ENCODE data around the gene ECT2L. TPM values are rescaled to one million over a fixed set of nuclear protein-coding genes. Genes with fewer than 3 reads are reported as not detected.

The ECT2L gene
- not detected in 2 replicates for total RNA-seq (2014; rRNA removed; shearing (Covaris generic))

DNA sequence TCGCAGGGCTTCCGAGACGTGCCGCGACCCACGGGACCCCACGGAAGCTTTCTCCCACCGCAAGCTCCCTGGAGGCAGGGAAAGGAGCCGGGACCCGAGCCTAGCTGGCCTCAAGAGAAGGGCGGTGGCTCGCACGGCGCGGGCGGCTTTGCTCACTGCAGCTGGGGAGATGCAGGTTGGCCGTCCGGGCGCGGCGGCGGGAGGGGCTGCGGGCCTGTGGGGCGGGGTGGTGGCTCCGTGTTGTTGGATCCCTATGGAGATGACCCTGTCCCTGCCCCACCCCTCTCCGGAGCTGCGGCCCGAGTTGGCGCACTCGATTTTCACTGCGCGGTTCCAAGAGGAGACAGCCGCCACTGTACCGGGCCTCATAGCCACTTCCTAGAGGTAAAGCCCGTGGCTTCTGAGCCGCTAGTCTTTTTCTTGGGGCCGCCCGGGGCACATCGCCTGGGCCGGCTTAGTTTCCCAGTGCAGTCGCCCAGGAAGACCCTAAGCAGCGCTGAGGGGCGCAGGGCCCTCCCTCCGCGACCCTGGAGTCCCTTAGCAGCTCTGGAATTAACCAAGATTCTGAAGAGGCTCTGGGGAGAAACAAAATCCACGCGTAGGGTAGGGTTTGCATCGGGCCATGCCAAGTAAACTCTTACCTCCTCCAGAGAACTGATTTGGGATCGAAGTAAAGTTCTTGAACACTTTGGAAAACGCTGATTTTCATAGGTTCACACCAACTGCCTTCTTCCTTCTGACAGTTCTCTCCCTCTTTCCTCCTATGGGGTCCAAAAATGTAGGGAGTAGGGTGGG lies at the start of gene ECT2L:
ECT2L (plus strand) TSS at position 279 of the 795 bp plus-strand sequence. CDS start 17,188 bp downstream, outside the sequence.
- no peak for DNase-seq (ENCODE audit: low spot score)

- no peak for DNase-seq (ENCODE audit: low spot score)
These were observed 43.9 kb upstream of the ECT2L start for GRCh38 chr6:138752017-138752416.

- no peak for DNase-seq (ENCODE audit: low spot score)
These were observed 38.8 kb upstream of the ECT2L start for GRCh38 chr6:138757136-138757535.

DNA sequence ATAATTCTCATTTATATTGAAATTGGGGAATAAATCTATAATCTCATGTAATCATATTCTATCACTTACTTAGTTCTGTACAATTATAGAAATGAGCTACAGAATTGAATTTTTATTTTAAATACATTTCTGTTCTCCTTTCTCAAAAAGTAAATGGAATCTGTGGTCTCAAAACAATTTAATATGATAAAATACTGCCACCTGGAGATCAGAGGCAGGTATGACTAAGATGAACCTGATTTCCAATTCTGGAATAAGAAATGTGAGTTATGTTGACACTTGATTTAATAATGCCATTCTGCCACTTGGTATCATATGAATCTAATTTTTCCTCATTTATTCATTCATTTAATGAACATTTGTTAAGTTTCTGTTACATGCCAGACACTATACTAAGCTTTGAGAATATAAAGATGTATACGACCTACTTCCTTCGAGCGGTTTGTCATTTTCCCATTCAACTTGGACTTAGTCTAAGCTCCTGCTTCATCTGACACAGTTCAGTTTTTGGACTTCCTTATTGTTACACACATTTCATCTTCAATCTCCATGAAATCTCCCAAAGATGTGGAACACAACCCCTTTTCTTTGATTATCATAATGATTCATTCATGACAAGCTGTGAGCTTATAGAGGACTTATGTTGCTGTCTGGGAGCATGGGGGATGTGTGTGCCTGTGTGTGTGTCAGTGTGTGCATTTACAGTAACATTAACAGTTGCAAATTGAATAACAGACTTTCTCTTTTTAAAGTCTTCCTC lies 29.8 kb upstream of the ECT2L start:
- DNase-seq (ENCODE audit: low spot score), result no peak

- DNase-seq (ENCODE audit: low spot score), result no peak
These were observed 26.7 kb upstream of the ECT2L start for GRCh38 chr6:138769102-138769676.

GRCh38 chr6:138772596-138773176 lies 23.2 kb upstream of the ECT2L start:
- no peak for DNase-seq (ENCODE audit: low spot score)

DNA sequence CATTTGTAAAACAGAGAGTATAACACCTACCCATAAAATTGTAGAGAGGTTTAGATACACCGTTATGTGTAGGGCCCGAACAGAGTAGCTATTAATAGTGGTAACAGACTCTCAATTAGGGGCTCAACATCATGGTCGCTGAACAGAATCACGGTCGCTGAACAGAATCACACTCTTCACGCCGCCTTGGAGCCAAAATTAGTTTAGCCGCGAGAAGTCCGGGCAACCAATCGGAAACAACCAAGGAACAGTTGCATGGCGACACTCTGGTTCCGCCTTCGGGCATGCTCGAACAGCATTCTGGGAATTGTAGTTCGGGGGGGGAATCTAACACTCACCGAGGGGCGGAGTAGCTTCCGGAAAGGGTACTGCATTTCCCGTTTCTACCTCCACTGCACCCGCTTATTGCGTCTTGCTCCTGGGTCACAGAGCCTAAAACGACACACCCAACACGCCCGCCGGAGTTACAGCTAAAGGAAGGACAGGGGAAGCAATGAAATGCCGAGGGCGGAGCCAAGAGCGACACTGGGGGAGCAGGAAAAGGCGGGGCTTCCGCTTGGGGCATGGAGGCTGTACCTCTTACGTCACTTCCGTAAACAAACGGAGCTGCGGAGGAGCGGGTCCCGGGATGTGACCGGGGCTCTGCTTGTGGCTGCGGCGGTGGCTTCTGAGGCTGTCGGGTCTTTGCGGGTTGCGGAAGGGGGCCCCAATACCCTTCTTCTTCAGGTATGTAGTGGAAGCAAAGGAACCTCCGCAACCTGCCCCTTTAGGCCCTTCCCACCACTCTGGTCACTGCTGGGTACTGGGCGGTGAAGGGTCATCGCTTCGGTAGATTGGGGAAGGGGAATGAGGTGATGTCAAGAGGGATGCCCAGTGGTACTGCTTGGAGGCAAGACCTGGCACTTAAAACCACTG lies 22.5 kb upstream of the ECT2L start, which contains the start of gene CCDC28A:
CCDC28A (plus strand) TSS at position 593 of the 915 bp plus-strand sequence. CDS start 2,352 bp downstream, outside the sequence.
- peak; percentile 88 for DNase-seq (ENCODE audit: low spot score)

GRCh38 chr6:138774370-138774769 lies 21.5 kb upstream of the ECT2L start:
- DNase-seq (ENCODE audit: low spot score), result no peak

DNA sequence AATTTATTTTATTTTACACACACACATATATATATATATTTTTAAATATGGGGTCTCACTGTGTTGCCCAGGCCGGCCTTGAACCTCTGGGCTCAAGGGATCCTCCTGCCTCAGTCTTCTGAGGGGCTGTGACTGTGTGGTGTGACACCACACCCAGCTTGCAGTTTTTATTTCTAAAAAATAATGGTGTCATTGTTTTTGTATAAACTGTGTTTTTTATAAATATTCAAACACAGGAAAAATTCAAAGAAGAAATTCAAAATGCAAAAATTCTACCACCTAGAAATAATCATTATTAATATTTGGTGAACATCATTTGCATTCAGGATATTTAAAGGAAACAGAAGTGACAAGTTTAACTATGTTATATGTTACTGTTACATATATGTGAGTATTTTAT lies 19.2 kb upstream of the ECT2L start:
- no peak for DNase-seq (ENCODE audit: low spot score)

- DNase-seq (ENCODE audit: low spot score), result no peak
These were observed 17.6 kb upstream of the ECT2L start for GRCh38 chr6:138778331-138778730.

DNA sequence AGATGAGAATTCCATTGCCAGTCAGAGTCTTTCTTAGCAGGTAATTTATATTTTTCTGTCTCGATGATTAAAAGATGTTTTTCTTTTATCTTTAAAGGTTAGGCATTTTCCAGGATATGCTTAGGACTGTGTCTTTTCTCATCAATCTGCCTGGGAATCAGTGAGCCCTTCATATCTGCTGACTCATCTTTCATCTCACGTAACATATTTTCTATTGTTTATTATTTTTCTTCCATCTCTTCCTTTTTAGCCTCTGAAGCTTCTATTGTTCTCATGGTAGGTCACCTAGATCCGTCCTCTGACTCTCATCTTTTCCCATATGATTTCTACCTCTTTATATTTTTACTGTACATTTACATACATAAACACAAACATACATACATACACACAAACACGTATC lies 13.6 kb upstream of the ECT2L start:
- no peak for DNase-seq (ENCODE audit: low spot score)

DNA sequence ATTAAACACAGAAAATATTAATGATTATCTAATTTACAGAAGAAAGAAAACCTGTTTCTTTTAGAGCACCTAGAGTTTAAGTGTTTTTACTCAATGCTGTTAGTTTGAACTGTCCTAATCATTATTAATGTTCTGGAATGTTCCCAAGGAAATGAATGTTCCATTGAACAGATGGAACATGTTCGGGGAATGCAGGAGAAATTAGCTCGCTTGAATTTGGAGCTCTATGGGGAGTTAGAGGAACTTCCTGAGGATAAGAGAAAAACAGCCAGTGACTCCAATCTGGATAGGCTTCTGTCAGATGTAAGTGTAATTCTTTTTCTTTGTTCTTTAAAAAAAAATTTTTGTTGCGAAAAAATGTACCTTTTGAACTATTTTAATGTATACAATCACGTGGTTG lies 10.8 kb upstream of the ECT2L start:
- DNase-seq (ENCODE audit: low spot score), result no peak

DNA sequence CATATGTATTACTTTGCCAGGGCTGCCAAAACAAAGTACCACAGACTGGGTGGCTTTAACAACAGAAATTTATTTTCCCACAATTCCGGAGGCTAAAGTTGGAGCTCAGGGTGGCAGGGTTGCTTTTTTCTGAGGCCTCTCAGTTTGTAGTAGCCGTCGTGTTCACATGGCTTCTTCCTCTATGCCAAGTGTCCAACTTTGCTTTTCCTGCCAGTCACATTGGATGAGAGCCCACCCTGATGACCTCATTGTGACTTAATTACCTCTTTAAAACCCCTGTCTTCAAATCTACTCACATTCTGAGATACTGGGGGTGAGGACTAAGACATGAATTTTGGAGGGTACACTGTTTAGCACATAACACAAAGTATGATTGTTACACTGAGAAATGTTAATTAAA lies 9.9 kb upstream of the ECT2L start:
- DNase-seq (ENCODE audit: low spot score), result no peak

DNA sequence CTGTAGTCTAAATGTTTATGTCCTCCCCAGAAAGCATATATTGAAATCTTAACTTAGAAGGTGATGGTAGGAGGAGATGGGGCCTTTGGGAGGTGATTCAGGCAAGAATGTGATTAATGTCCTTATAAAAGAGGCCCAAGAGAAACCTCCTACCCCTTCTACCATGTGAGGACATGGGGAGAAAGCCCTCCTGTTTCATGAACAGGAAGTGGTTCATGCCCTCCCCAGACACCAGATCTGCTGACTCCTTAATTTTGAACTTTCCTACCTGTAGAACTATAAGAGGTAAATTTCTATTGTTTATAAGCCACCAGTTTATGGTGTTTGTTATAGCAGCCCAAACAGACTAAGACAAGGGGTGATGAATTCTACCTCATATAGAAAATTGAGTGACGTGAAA lies 8.7 kb upstream of the ECT2L start:
- no peak for DNase-seq (ENCODE audit: low spot score)

DNA sequence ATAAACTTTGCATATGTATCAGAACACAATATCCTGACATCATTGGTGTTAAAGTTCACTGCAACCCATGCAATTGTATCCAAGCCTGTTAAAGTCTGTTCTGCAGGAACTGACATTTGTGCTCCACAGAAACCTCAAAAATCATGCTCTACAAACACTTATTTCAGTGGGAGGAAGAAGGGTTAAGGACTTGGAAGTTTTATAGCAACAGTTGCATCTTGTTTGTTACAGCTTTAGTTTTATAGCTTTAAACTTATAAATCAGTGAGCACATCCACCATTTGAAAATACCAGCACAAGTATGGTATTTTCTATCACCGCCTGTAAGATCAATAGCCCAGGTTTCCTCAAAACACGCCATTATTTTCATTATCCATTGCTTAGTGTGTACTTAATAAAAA lies 884 bp downstream of the ECT2L start:
- no peak for DNase-seq (ENCODE audit: low spot score)

- no peak for DNase-seq (ENCODE audit: low spot score)
These were observed 2.0 kb downstream of the ECT2L start for GRCh38 chr6:138797806-138798446.

DNA sequence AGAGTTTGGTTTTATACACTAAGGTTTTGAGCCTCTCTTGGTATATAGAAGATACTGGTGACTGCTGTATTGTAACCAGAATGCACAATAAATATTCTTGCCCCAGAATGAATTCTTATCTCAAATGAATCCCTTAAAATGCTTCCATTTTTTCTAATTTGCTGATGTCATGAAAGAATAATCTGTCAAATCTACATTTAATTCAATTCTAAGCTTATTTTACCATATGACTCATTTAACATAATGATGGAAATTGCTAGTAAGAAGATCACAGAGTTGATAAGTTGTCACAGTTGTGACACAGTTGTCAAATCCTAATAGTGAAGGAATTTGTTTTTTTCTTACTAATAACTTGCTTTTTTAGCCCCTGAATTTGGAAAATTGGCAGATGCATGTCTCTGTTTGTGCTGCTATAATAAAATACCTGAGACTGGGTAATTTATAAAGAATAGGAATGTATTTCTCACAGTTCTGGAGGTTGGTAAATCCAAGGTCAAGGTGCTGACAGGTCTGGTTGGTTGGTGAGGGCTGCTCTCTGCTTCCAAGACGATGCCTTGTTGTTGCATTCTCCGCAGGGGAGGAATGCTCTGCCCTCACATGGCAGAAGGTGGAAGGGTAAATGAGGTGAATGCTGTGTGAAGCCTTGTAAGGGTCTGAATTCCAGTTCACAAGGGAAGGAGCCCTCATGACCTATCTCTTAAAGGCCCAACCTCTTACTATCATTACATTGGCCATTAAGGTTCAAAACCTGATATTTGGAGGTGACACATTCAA lies 4.7 kb downstream of the ECT2L start:
- no peak for DNase-seq (ENCODE audit: low spot score)

DNA sequence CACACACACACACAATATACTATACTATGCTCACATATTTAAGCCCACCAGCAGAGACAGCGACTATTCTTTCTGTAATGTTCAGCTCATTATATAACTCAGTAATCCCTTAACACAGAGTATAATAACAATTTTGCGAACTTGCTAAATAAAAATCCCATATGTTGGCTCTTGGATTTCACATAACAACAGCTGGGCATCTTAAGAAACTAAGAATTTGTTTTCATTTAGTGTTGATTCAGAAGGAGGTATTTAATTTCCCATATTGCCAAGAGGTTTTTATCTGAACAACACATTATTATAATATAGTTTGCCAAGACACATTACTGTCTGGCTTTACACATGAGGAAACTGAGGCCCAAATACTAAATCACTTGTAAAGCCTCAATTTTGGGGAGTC lies 7.4 kb downstream of the ECT2L start:
- no peak for DNase-seq (ENCODE audit: low spot score)

DNA sequence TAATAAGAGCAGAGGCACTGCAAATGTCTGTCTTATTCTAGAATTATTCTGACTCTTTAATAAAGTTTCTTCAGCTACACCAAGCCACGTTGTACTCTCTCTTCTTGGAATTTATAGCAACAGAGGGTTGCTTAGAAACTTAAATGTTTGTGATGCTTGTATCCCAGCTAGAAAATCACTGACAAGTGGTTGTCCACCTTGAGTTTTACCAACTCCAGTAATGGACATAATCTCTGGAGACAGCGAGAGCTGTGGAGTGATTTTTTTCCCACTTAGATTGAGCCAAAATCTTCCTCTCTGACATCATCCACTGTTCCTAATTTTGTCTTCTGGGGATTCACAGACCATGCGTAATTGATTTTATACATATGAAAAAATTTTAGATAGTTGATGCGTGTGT lies 8.0 kb downstream of the ECT2L start:
- DNase-seq (ENCODE audit: low spot score), result no peak
